Esophagus muscularis mucosa (tissue), 4 donors: Measurements from ENCODE around the gene ST7. TPM values are rescaled to one million over a fixed set of nuclear protein-coding genes. Genes with fewer than 3 reads are reported as not detected.
"Not testable (repeated sequence)": the region's sequence is repeated elsewhere in the genome, so short reads cannot be mapped to it uniquely, and the experiment has no call there.

Source experiments
- DNase-seq: peaks from one replicate; pipeline ENCODE4 v3.0.0-alpha.2; 2017; ENCODE audit errors: extremely low spot score
- H3K27ac ChIP-seq, 4 donors: fragments of 200-600 bp; sonication (generic); replicated peaks in 1 of 4; 1 replicate in 3 of 4; 2 replicates in 1 of 4; pipeline ENCODE4 v1.5.1; 2016 to 2019; ENCODE audit warnings: mild to moderate bottlenecking in 1 of 4
- H3K27me3 ChIP-seq, 4 donors: fragments of 200-600 bp; sonication (generic); one replicate each; pipeline versions ENCODE4 v1.5.1 to v1.6.0; 2016 to 2019
- H3K36me3 ChIP-seq, 4 donors: fragments of 200-600 bp; sonication (generic); one replicate each; pipeline ENCODE4 v1.5.1; 2016 to 2019
- H3K4me1 ChIP-seq, 4 donors: fragments of 200-600 bp; sonication (generic); one replicate each; pipeline ENCODE4 v1.5.1; 2016 to 2019
- H3K4me3 ChIP-seq, 4 donors: fragments of 200-600 bp; sonication (generic); 1 replicate in 2 of 4; 2 replicates in 2 of 4; pipeline ENCODE4 v1.5.1; 2016 to 2019; ENCODE audit warnings: mild to moderate bottlenecking in 4 of 4, moderate library complexity in 1 of 4
- H3K9me3 ChIP-seq, 4 donors: fragments of 200-600 bp; sonication (generic); 1 replicate in 3 of 4; 2 replicates in 1 of 4; pipeline ENCODE4 v1.5.1; 2016 to 2019
- EP300 ChIP-seq: sonication (generic); formaldehyde crosslinking; IDR thresholded peaks from one replicate; pipeline ENCODE4 v1.6.1; 2017; ENCODE audit warnings: antibody characterized with exemption
- POLR2A ChIP-seq: fragments of 450-650 bp; IDR thresholded peaks from one replicate; pipeline ENCODE4 v1.6.1; 2017; ENCODE audit warnings: antibody characterized with exemption, moderate library complexity, mild to moderate bottlenecking, low read depth
- POLR2AphosphoS5 ChIP-seq, 2 donors: sonication (generic); formaldehyde crosslinking; IDR thresholded peaks; one replicate each; pipeline ENCODE4 v1.6.1; 2017; ENCODE audit warnings: antibody characterized with exemption in 2 of 2
- WGBS: methylation state at CpG from one replicate; pipeline ENCODE4 v1.1.5; 2018; 5-methylcytosine and 5-hydroxymethylcytosine counted together
- intact Hi-C: fragments of 100-400 bp; cut with DNase I; formaldehyde crosslinking; loops from one replicate; pipeline ENCODE4 v1.15.1; 2023
- total RNA-seq, 4 donors: library from RNA; depleted of rRNA; stranded (reverse); fragments of >200 nt; gene quantifications; one replicate each; pipeline versions ENCODE4 v1.1.0 to v1.2.1, GENCODE V29; 2016
- TF ChIP-seq, protein P1 (sequence below), 3 experiments: fragments of 200-600 bp in 2 of 3; fragments of 450-650 bp in 1 of 3; sonication (generic) in 2 of 3; IDR thresholded peaks; one replicate each; pipeline ENCODE4 v1.5.1; 2017 to 2019; ENCODE audit warnings: antibody characterized with exemption in 3 of 3, mild to moderate bottlenecking in 2 of 3, moderate library complexity in 1 of 3

ST7 gene
- total RNA-seq, 4 donors from 2014 or later, result 16.9 to 22.0 (median 18.2) TPM

DNA sequence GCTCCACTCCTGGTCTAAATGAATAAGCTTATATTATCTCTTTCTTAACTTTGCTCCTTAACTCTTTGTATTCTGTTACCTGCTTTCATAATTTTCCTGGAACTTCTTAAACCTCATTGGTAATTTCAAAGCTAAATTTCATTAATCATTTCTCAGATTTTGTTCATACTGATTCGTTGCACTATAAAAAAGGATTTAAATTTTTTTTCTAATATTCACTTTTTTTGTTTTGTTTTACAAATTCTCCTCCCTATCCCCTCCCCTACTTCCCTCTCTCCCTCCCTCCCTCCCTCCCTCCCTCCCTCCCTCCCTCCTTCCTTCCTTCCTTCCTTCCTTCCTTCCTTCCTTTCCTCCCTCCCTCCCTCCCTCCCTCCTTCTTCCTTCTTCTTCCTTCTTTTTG lies 14.7 kb downstream of the ST7 start:
- no peak for DNase-seq
- intact Hi-C loops, result no loop called here
- WGBS, result 84% methylated on average over 1 of the region's 1 CpG

DNA sequence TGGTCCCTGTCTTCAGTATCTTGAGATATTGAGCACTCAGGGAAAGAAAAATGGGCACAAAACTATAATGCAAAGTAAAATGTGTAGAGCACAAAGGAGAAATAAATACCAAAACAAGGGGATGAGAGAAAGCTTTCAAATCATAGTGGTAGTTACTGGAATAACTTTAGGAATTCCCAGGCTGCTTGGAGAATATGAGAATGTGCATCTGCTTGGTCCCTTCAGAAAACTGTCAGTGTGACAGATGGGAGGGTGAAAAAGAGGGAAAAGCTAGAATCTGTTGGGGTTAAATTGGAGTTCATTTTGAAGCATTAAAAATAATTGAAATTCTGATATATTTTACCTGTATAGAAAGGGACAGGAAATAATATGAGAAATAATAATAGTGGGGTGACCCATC lies 15.3 kb downstream of the ST7 start:
- H3K27me3 ChIP-seq, result no peaks in the 10 kb centered on the region
- no peak for DNase-seq
- no peak overlapping the region for H3K4me3 ChIP-seq
- no peaks in the 10 kb centered on the region for H3K36me3 ChIP-seq
- intact Hi-C loops, result no loop called here
- peaks cover 1 to 13% (median 5%) of the 10 kb centered on the region in 4 donors for H3K4me1 ChIP-seq
- TF ChIP-seq POLR2AphosphoS5 (IDR thresholded peaks at IDR 0.05) (no peak), EP300 (no peak), POLR2A (no peak)
- TF ChIP-seq, protein P1, sequence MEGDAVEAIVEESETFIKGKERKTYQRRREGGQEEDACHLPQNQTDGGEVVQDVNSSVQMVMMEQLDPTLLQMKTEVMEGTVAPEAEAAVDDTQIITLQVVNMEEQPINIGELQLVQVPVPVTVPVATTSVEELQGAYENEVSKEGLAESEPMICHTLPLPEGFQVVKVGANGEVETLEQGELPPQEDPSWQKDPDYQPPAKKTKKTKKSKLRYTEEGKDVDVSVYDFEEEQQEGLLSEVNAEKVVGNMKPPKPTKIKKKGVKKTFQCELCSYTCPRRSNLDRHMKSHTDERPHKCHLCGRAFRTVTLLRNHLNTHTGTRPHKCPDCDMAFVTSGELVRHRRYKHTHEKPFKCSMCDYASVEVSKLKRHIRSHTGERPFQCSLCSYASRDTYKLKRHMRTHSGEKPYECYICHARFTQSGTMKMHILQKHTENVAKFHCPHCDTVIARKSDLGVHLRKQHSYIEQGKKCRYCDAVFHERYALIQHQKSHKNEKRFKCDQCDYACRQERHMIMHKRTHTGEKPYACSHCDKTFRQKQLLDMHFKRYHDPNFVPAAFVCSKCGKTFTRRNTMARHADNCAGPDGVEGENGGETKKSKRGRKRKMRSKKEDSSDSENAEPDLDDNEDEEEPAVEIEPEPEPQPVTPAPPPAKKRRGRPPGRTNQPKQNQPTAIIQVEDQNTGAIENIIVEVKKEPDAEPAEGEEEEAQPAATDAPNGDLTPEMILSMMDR (IDR thresholded peaks at IDR 0.05), result no peak
- H3K9me3 ChIP-seq, result no peaks in the 10 kb centered on the region
- no peak overlapping the region for H3K27ac ChIP-seq

More for the DNA sequence above, 14.7 kb downstream of the ST7 start:
- H3K36me3 ChIP-seq, result no peaks in the 10 kb centered on the region
- peaks cover 6 to 13% (median 9%) of the 10 kb centered on the region in 4 donors for H3K4me1 ChIP-seq
- H3K27me3 ChIP-seq, result no peaks in the 10 kb centered on the region
- no peak overlapping the region for H3K4me3 ChIP-seq
- TF ChIP-seq EP300 (no peak), POLR2AphosphoS5 (IDR thresholded peaks at IDR 0.05) (no peak), POLR2A (no peak)
- TF ChIP-seq, protein P1 (IDR thresholded peaks at IDR 0.05), result no peak
- no peak overlapping the region for H3K27ac ChIP-seq
- H3K9me3 ChIP-seq, result no peaks in the 10 kb centered on the region

DNA sequence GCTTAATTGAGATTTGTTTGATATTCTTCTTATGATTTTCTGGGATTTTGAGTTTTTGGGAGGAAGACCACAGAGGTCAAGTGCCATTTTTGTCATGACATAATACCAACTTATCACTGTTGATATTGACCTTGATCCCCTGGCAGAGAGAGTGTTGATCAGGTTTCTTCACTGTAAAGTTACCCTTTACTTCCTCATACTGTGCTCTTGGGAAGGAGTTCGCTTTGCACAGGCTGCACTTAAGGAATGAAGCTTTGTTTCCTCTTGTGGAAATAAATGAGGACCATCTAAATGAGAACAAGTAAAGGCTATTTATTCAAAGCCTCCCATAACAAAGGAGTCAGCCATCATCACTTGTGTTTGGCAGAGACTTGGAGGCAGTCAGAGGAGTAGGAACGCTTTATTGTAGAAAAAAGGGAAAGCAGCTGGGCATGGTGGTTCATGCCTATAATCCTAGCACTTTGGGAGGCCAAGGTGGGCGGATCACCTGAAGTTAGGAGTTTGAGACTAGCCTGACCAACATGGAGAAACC lies 16.1 kb downstream of the ST7 start:
- Histone ChIP-seq H3K4me3 (no peak overlapping the region), H3K36me3 (no peaks in the 10 kb centered on the region), H3K9me3 (no peaks in the 10 kb centered on the region), H3K4me1 (peaks cover 0 to 13% (median 3%) of the 10 kb centered on the region in 4 donors), H3K27ac (no peak overlapping the region), H3K27me3 (no peaks in the 10 kb centered on the region)
- no peak for DNase-seq
- 89% methylated on average over 3 of the region's 3 CpGs for WGBS
- intact Hi-C loops, result no loop called here
- TF ChIP-seq EP300, result no peak
- TF ChIP-seq POLR2A, result no peak
- TF ChIP-seq POLR2AphosphoS5 (IDR thresholded peaks at IDR 0.05), result no peak
- TF ChIP-seq, protein P1 (IDR thresholded peaks at IDR 0.05), result no peak

DNA sequence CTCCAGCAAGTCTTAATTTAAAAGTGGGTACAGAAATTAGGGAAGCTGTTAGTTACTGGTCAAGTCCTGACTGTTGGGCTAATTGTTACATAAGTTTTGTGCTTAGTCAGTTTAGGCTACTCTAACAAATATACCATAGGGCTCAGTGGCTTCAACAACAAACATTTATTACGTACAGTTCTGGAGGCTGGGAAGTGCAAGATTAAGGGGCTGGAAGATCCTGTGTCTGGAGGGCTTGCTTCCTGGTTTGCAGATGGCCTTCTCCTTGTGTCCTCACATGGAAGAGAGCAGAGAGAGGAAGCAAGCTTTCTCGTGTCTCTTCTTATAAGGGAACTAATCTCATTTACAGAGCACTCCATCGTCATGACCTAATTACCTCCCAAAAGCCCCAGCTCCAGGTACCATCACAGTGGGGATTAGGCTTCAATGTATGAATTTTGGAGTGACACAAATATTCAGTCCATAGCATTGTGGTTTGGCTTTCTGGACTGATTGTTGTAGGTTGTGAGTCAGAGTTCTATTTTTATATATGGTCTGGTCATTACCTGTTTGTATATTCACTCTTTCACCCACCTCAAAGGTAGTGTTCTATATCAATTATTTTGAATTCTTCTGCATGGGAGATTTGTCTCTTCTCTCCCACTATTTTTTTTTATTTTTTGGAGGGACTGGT lies 17.1 kb downstream of the ST7 start:
- WGBS, result 76% methylated on average over 3 of the region's 3 CpGs
- no peak for TF ChIP-seq POLR2AphosphoS5 (IDR thresholded peaks at IDR 0.05)
- no peak for TF ChIP-seq POLR2A
- TF ChIP-seq, protein P1 (IDR thresholded peaks at IDR 0.05), result no peak
- intact Hi-C loops, result no loop called here
- Histone ChIP-seq H3K4me3 (no peak overlapping the region), H3K9me3 (no peaks in the 10 kb centered on the region), H3K36me3 (no peaks in the 10 kb centered on the region), H3K4me1 (peaks cover 0 to 13% (median 3%) of the 10 kb centered on the region in 4 donors), H3K27me3 (no peaks in the 10 kb centered on the region), H3K27ac (no peak overlapping the region)
- no peak for DNase-seq

DNA sequence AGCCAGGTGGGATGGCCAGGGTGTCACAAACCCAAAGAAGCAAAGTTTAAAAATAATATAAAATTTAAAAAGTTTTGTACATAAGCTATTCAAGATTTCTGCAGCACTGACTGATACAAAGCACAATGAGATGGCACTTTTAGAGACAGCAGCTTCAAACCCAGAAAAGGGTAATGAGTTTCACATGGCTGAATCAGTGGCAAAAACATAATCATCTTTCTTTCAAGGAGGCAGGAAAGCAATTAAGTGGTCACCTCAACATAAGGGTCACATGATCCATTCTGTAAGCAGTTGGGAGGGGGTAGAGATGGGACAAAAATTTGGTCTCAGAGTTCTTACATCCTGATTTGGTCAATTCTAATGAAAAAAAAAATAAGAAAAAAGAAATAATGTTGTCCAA lies 17.9 kb downstream of the ST7 start:
- DNase-seq, H3K27me3 ChIP-seq, H3K27ac ChIP-seq, H3K4me3 ChIP-seq, H3K36me3 ChIP-seq, H3K9me3 ChIP-seq, intact Hi-C loops: not testable (repeated sequence)
- H3K4me1 ChIP-seq, result peaks cover 0 to 13% (median 3%) of the 10 kb centered on the region in 4 donors
